Smooth muscle cell (in vitro differentiated cells): ENCODE data around the gene ZNF124. TPM values are rescaled to one million over a fixed set of nuclear protein-coding genes. Genes with fewer than 3 reads are reported as not detected.
"Not testable (repeated sequence)": the region's sequence is repeated elsewhere in the genome, so short reads cannot be mapped to it uniquely, and the experiment has no call there.

ENCODE experiments used
- DNase-seq: peaks from one replicate; lab custom pipeline; 2025; ENCODE audit not compliant: unreplicated experiment; lab: John Stamatoyannopoulos, UW
- H2AFZ ChIP-seq: fragments of 200-600 bp; sonication (generic); 2 replicates; pipeline ENCODE4 v1.6.0; 2016; ENCODE audit warnings: antibody characterized with exemption, low read depth, mild to moderate bottlenecking
- H3F3A ChIP-seq: fragments of 200-600 bp; sonication (generic); 2 replicates; pipeline ENCODE4 v1.6.0; 2017; ENCODE audit warnings: antibody characterized with exemption, low read depth
- H3K27ac ChIP-seq: fragments of 200-600 bp; sonication (generic); 2 replicates; pipeline ENCODE4 v1.5.1; 2016; ENCODE audit warnings: low read depth, mild to moderate bottlenecking
- H3K27me3 ChIP-seq: fragments of 200-600 bp; sonication (generic); 2 replicates; pipeline ENCODE4 v1.6.1; 2016; ENCODE audit warnings: low read depth, mild to moderate bottlenecking
- H3K36me3 ChIP-seq: fragments of 200-600 bp; sonication (generic); 2 replicates; pipeline ENCODE4 v1.5.1; 2016; ENCODE audit warnings: low read depth
- H3K4me1 ChIP-seq: fragments of 200-600 bp; sonication (generic); 2 replicates; pipeline ENCODE4 v1.5.1; 2016; ENCODE audit warnings: low read depth
- H3K4me2 ChIP-seq: fragments of 200-600 bp; sonication (generic); 2 replicates; pipeline ENCODE4 v1.6.0; 2016; ENCODE audit warnings: mild to moderate bottlenecking
- H3K4me3 ChIP-seq: fragments of 200-600 bp; sonication (generic); 2 replicates; pipeline ENCODE4 v1.5.1; 2016; ENCODE audit warnings: mild to moderate bottlenecking
- H3K79me2 ChIP-seq: fragments of 200-600 bp; sonication (generic); 2 replicates; pipeline ENCODE4 v1.6.0; 2016; ENCODE audit warnings: low read depth, mild to moderate bottlenecking
- H3K9ac ChIP-seq: fragments of 200-600 bp; sonication (generic); 2 replicates; pipeline ENCODE4 v1.6.0; 2016; ENCODE audit warnings: low read depth
- H3K9me3 ChIP-seq: fragments of 200-600 bp; sonication (generic); replicated peaks from 2 replicates; pipeline ENCODE4 v1.5.1; 2016; ENCODE audit warnings: low read depth
- H4K20me1 ChIP-seq: fragments of 200-600 bp; sonication (generic); 2 replicates; pipeline ENCODE4 v1.6.0; 2016; ENCODE audit warnings: low read depth
- CTCF ChIP-seq: fragments of 200-600 bp; sonication (generic); IDR thresholded peaks from 2 replicates; pipeline ENCODE4 v1.5.1; 2017; ENCODE audit warnings: borderline replicate concordance, mild to moderate bottlenecking, antibody characterized with exemption; ENCODE audit not compliant: insufficient read depth, poor library complexity, severe bottlenecking
- WGBS: methylation state at CpG from one replicate; pipeline ENCODE4 v1.1.7; 2016; ENCODE audit warnings: low lambda C conversion rate; 5-methylcytosine and 5-hydroxymethylcytosine counted together
- polyA plus RNA-seq: library from polyadenylated mRNA; unstranded; fragments of >200 nt; fragmentation: Nextera tagmentation; extraction: Ambion mirVana; gene quantifications from 2 replicates; pipeline ENCODE4 v1.2.1, GENCODE V29; 2016
- total RNA-seq: library from RNA; depleted of rRNA; stranded (reverse); fragments of >200 nt; gene quantifications from 2 replicates; pipeline ENCODE4 v1.2.3, GENCODE V29; 2014

ZNF124 gene
- total and polyA plus RNA-seq, 2 experiments from 2014 or later: 4.2 to 47.2 TPM

GRCh38 chr1:247126166-247126565 is 45.7 kb downstream of the ZNF124 start:
- DNase-seq, H3K4me3 ChIP-seq, H3F3A ChIP-seq, H3K79me2 ChIP-seq, H3K27ac ChIP-seq, H3K27me3 ChIP-seq, H4K20me1 ChIP-seq, H3K36me3 ChIP-seq, H3K9ac ChIP-seq, H2AFZ ChIP-seq, H3K4me1 ChIP-seq, H3K4me2 ChIP-seq, H3K9me3 ChIP-seq: not testable (repeated sequence)
- WGBS: no CpG with 5 or more reads among the region's 25 CpGs

- Histone ChIP-seq H3K27me3 (no peaks in the 10 kb centered on the region), H3K79me2 (no peaks in the 10 kb centered on the region), H3K27ac (no peak overlapping the region), H3K36me3 (no peaks in the 10 kb centered on the region), H3K4me1 (no peaks in the 10 kb centered on the region), H3F3A (no peaks in the 10 kb centered on the region), H3K4me3 (no peak overlapping the region), H2AFZ (no peak overlapping the region), H3K9ac (no peak overlapping the region), H3K4me2 (no peak overlapping the region), H3K9me3 (no peaks in the 10 kb centered on the region), H4K20me1 (no peaks in the 10 kb centered on the region)
- WGBS: 79% methylated on average over 6 of the region's 6 CpGs
- no peak for DNase-seq
- TF ChIP-seq CTCF: no peak
These were observed 50.4 kb downstream of the ZNF124 start for GRCh38 chr1:247121382-247121781.

- H3K36me3 ChIP-seq, H3K4me1 ChIP-seq, H3K9ac ChIP-seq, H3K4me2 ChIP-seq, H4K20me1 ChIP-seq, H3K4me3 ChIP-seq, DNase-seq, H3F3A ChIP-seq, H2AFZ ChIP-seq, H3K9me3 ChIP-seq, H3K27me3 ChIP-seq, H3K79me2 ChIP-seq, H3K27ac ChIP-seq: not testable (repeated sequence)
- 90% methylated on average over 4 of the region's 4 CpGs for WGBS
These were observed 51.5 kb downstream of the ZNF124 start for GRCh38 chr1:247120408-247120668.

GRCh38 chr1:247119600-247120407 is 52.0 kb downstream of the ZNF124 start:
- over 99% methylated on average over 22 of the region's 22 CpGs for WGBS
- no peaks in the 10 kb centered on the region for H3K36me3 ChIP-seq
- H3K4me2 ChIP-seq: no peak overlapping the region
- H3K4me3 ChIP-seq: no peak overlapping the region
- TF ChIP-seq CTCF: no peak
- no peak overlapping the region for H3K9ac ChIP-seq
- H3K9me3 ChIP-seq: no peaks in the 10 kb centered on the region
- H3K79me2 ChIP-seq: no peaks in the 10 kb centered on the region
- H3F3A ChIP-seq: no peaks in the 10 kb centered on the region
- H3K4me1 ChIP-seq: no peaks in the 10 kb centered on the region
- no peaks in the 10 kb centered on the region for H4K20me1 ChIP-seq
- H3K27ac ChIP-seq: no peak overlapping the region
- H2AFZ ChIP-seq: no peak overlapping the region
- no peaks in the 10 kb centered on the region for H3K27me3 ChIP-seq
- DNase-seq: no peak
